Measurements from ENCODE around the gene MACC1.
"Not testable (repeated sequence)": the region's sequence is repeated elsewhere in the genome, so short reads cannot be mapped to it uniquely, and the experiment has no call there.

The MACC1 gene

DNA sequence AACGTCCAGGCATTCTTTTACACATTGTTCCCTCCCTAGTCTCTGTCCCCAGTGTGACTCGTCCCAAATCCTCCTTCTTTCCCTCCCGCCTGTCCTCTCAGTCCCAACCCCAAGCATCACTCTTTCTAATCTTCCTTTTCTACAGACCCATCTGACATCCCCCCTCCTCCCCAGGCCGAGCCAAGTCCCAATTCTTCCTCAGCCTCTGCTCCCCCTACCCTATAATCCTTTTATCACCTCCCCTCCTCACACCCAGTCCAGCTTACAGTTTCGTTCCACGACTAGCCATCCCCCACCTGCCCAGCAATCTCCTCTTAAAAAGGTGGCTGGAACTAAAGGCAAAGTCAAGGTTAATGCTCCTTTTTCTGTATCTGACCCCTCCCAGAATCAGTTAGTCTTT is 95.1 kb downstream of the MACC1 start:
- TF ChIP-seq, protein P1, sequence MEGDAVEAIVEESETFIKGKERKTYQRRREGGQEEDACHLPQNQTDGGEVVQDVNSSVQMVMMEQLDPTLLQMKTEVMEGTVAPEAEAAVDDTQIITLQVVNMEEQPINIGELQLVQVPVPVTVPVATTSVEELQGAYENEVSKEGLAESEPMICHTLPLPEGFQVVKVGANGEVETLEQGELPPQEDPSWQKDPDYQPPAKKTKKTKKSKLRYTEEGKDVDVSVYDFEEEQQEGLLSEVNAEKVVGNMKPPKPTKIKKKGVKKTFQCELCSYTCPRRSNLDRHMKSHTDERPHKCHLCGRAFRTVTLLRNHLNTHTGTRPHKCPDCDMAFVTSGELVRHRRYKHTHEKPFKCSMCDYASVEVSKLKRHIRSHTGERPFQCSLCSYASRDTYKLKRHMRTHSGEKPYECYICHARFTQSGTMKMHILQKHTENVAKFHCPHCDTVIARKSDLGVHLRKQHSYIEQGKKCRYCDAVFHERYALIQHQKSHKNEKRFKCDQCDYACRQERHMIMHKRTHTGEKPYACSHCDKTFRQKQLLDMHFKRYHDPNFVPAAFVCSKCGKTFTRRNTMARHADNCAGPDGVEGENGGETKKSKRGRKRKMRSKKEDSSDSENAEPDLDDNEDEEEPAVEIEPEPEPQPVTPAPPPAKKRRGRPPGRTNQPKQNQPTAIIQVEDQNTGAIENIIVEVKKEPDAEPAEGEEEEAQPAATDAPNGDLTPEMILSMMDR (IDR thresholded peaks at IDR 0.05), result no peak
- H3K4me3 ChIP-seq, result no peak overlapping the region
- no peak overlapping the region for H3K27ac ChIP-seq
- DNase-seq (ENCODE audit: low spot score), result no peak

DNA sequence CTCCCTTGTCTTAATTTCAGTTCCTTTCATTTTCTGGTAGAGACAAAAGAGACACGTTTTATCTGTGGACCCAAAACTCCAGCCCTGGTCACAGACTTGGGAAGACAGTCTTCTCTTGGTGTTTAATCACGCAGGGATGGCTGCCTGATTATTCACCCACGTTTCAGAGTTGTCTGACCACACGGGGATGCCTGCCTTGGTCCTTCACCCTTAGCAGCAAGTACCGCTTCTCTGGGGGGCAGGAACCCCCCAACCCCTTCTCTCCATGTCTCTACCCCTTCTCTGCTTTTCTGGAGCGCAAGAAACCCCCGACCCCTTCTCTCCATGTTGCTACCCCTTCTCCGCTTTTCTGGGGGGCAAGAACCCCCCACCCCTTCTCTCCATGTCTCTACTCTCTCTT is 95.8 kb downstream of the MACC1 start:
- no peak overlapping the region for H3K4me3 ChIP-seq
- DNase-seq (ENCODE audit: low spot score), result no peak
- TF ChIP-seq, protein P1 (IDR thresholded peaks at IDR 0.05), result no peak
- H3K27ac ChIP-seq, result no peak overlapping the region

- not testable (repeated sequence) for H3K27ac ChIP-seq; H3K4me3 ChIP-seq; DNase-seq (ENCODE audit: low spot score)
These were observed 96.5 kb downstream of the MACC1 start for GRCh38 chr7:20120611-20121168.

- TF ChIP-seq, protein P1 (IDR thresholded peaks at IDR 0.05), result no peak
- H3K4me3 ChIP-seq, result no peak overlapping the region
- DNase-seq (ENCODE audit: low spot score), result no peak
- no peak overlapping the region for H3K27ac ChIP-seq
These were observed 100.3 kb downstream of the MACC1 start for GRCh38 chr7:20116869-20117268.

- Histone ChIP-seq H3K4me3 (no peak overlapping the region), H3K27ac (no peak overlapping the region)
- DNase-seq (ENCODE audit: low spot score), result no peak
- TF ChIP-seq, protein P1 (IDR thresholded peaks at IDR 0.05), result no peak
These were observed 102.7 kb downstream of the MACC1 start for GRCh38 chr7:20114468-20114867.

GRCh38 chr7:20113427-20114027 is 103.7 kb downstream of the MACC1 start:
- no peak for DNase-seq (ENCODE audit: low spot score)
- TF ChIP-seq, protein P1 (IDR thresholded peaks at IDR 0.05), result no peak
- Histone ChIP-seq H3K4me3 (no peak overlapping the region), H3K27ac (no peak overlapping the region)

DNA sequence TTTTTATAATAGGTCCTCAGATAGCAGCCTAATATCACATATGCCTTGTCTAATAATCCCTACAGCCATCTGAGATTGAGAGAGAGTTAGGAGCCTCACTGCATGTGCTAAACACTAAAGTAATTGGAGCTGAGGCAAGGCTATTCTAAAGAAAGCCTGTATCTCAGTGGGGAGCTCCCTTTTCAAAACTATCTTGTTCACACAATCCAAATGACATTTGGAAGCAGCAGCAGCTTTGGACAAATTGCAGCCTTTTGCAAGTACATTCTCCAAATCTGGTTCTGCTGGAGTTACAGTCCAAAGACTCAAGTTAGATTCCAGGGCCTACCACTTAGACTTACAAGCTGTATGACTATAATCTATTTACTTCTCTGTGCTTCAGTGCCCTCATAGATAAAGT is 104.5 kb downstream of the MACC1 start:
- no peak for DNase-seq (ENCODE audit: low spot score)
- TF ChIP-seq, protein P1 (IDR thresholded peaks at IDR 0.05), result no peak
- Histone ChIP-seq H3K27ac (no peak overlapping the region), H3K4me3 (no peak overlapping the region)
